GM18498 (cell line): ENCODE measurements around the gene COPS9.
A peak's percentile ranks its signal among the peaks of the same experiment; 100 is the strongest.

ENCODE experiments used
- ATAC-seq: cut with Tn5 transposase; IDR thresholded peaks from one replicate; pipeline ENCODE4 v1.9.1; 2021; ENCODE audit warnings: mild to moderate bottlenecking, moderate library complexity; ENCODE audit not compliant: unreplicated experiment

The COPS9 gene

DNA sequence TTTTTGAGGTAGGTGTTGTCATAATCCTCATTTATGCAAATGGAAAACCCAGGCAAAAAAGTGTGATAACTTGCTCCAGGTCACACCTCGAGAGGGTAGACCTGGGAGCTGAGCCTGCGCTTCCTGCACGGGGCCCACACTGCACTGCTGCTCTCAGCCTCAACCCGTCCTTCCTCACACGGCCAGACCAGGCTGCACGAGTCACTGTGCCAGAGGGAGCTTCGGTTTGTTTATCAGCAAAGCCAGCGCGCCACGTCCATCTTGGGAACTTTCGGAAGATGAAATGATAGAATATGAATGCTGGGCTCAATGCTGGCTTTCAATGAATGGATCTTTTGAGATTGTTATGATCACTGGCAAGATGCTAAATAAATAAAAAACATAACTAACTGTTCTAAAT is 14.4 kb downstream of the COPS9 start:
- no peak for ATAC-seq

DNA sequence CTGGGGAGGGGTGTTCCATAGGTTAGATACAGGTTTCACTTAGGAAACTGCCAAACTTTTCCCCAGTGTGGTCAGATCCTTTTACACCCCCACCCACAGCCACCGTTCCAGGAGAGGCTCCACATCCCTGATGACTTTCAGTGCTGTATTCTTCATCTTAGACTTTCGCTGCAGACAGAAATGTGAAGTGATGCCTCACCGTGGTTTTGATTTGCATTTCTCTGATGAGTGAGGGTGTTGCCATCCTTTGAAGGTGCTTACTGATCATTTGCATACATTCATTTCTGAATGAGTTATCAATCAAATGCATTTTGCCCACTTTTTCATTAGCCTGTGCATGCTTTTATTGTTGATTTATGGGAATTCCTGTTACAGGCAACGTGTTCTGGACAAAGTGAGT is 14.9 kb downstream of the COPS9 start:
- peak; percentile 65 for ATAC-seq

- no peak for ATAC-seq
These were observed 21.9 kb downstream of the COPS9 start for GRCh38 chr2:240114233-240114632.

DNA sequence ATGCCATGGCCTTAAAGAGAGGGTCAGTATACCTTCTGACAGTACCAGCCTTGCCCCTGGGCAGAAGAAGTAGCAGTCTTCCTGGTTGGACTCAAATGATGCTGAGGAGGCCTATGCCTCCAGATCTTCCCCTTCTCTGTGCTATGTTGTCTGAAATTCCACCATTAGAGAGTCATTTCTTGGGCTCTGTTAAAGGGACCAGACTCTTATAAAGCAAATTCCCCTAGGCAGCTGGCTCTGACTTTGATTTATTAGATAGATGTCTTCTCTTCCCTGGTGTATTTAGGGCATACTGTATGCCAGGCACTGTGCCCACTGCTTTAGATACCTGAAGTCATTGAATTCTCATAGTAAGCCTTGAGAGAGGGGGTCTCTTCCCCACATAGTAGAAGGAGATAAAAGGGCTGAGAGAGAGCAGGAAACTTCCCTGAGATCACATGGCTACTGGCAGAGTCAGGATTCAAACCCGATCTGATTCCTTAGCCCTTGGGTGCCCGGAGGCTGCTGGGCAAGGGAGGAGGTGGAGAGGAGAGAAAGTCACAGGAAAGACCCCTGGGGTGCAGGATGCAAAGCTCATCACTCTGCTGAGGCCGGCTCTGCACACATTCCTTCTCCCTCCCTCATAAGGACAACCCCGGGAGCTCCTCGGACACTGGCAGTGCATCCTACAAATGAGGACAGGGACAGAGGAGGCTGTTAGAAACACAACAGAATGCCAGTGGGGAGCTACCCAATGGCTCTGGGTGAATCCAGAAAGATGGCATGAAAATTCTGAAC is 23.0 kb downstream of the COPS9 start:
- no peak for ATAC-seq

DNA sequence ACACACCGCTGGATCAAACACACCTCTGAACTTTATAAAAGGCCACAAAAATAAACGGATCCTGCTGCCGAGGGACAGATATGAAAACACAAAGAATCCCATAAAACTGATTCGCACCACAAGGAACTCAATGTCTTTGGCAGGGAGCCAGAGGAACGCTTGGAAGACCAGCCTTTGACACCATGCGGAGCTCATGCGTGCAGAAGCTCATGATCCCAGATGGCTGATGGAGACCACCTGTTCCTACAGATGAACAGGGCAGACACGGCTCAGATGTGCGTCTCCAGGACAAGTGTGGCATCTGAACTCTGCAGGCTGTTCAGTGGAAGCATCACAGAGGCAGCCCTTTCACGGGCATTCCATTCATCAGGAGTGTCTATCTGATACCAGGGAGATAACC is 24.9 kb downstream of the COPS9 start:
- no peak for ATAC-seq

DNA sequence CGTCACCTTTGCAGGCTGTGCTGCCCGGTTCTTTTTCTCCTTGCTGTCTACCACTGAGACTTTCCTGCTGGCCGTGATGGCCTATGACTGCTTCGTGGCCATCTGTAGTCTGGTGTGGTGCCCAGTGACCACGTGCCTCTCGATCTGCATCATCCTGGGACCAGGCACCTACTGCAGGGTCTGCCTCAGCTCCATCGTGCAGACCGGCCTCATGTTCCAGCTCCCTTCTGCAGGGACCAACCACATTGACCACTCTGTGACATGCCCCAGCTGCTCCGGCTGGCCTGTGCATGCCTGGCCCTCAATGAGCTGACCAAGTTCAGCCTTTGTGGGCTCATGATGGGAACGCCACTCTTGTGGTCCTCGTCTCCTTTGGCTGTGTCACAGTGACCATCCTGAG is 26.7 kb downstream of the COPS9 start:
- no peak for ATAC-seq

GRCh38 chr2:240107477-240107796 is 28.7 kb downstream of the COPS9 start:
- no peak for ATAC-seq

- ATAC-seq, result no peak
These were observed 29.2 kb downstream of the COPS9 start for GRCh38 chr2:240106765-240107476.

DNA sequence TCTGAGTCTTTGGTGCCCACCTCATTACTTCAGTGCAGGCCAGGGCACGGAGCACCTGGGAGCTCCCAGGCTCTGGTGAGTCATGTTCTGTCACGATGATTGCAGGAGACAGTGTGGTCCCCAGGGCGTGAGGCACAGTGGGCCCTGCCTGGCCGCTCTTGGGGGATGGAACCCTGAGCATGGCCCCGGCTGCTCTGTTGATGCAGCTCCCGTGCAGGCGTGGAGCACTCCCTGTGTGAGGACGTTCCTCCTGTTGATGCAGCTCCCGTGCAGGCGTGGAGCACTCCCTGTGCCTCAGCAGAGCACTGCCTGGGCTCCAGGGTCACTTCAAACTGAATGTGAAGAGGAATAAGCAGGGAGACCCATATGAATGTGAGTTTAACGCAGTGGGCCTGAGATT is 30.1 kb downstream of the COPS9 start:
- no peak for ATAC-seq

DNA sequence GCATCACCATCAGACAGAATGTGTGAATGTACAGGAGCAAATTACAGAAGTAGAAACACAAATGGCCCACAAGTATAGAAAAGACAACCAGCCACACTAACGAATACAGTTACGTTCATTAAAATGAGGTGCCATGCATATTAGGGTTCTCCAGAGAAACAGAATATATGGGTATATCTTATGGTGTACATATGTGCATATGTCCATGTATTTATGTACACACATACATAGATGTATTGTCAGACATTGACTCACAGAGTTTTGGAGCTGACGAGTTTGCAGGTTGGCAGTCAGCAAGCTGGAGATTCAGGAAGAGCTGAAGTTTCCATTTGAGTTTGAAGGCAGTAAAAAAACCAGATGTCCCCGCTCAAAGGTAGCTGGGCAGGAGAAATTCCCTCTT is 33.0 kb downstream of the COPS9 start:
- ATAC-seq, result no peak

- no peak for ATAC-seq
These were observed 37.8 kb downstream of the COPS9 start for GRCh38 chr2:240098349-240098748.

GRCh38 chr2:240095556-240096523 is 40.3 kb downstream of the COPS9 start:
- no peak for ATAC-seq

GRCh38 chr2:240089306-240089705 is 46.8 kb downstream of the COPS9 start:
- no peak for ATAC-seq

- ATAC-seq, result no peak
These were observed 49.5 kb downstream of the COPS9 start for GRCh38 chr2:240086563-240086962.
